HepG2 (cell line): ENCODE data around the gene KCNAB2. TPM values are rescaled to one million over a fixed set of nuclear protein-coding genes. Genes with fewer than 3 reads are reported as not detected.

Experiments
- ATAC-seq: fragments of 200-7000 bp; cut with Tn5 transposase; 3 replicates; pipeline ENCODE4 v1.9.1; 2020; ENCODE audit warnings: mild to moderate bottlenecking, moderate library complexity
- BruUV-seq: library from RNA; stranded (reverse); fragments of 400-500 nt; replicated peaks from 2 replicates; lab custom pipeline; 2021; lab: Mats Ljungman, UMichigan
- CTCF ChIA-PET: fragments of 300-600 bp; formaldehyde crosslinking; extraction: SDS; loops from one replicate; lab custom pipeline; 2021; ENCODE audit warnings: low total read pairs, inconsistent platforms, low intra/inter-chr PET ratio; lab: Yijun Ruan, JAX
- POLR2A ChIA-PET: fragments of 350-600 bp; sonication (Branson Sonifier 250); formaldehyde crosslinking; loops from one replicate; lab custom pipeline; 2020; ENCODE audit warnings: antibody characterized with exemption, inconsistent platforms; lab: Yijun Ruan, JAX
- DNase-seq: peaks from one replicate; pipeline ENCODE4 v3.0.0-alpha.2; 2015; ENCODE audit warnings: low spot score
- FAIRE-seq: peaks from 3 replicates; lab custom pipeline; 2011; peaks lifted over from hg19 to GRCh38; lab: Jason Lieb, UNC
- H2AFZ ChIP-seq: one replicate; pipeline ENCODE4 v1.6.1; 2011; ENCODE audit warnings: low read length, inconsistent platforms
- H3K27ac ChIP-seq: fragments of 300-600 bp; 3 replicates; pipeline ENCODE4 v1.8.0; 2011; ENCODE audit warnings: mixed run types, mild to moderate bottlenecking, mixed read lengths, low read length, inconsistent platforms; ENCODE audit not compliant: insufficient read depth; ENCODE audit errors: extremely low read length
- H3K27me3 ChIP-seq, 2 experiments: fragments of 200-600 bp in 1 of 2; 2 replicates in 1 of 2; 3 replicates in 1 of 2; pipeline versions ENCODE4 v1.6.0 to v1.8.0; 2011; ENCODE audit warnings: low read length in 2 of 2, mild to moderate bottlenecking in 2 of 2, moderate library complexity in 2 of 2, inconsistent platforms in 1 of 2; ENCODE audit not compliant: insufficient read depth in 2 of 2, control insufficient read depth in 1 of 2
- H3K36me3 ChIP-seq, 2 experiments: fragments of 200-600 bp in 1 of 2; replicated peaks in 1 of 2; 2 replicates in 1 of 2; 3 replicates in 1 of 2; pipeline versions ENCODE4 v1.5.1 to v1.8.0; 2011; ENCODE audit warnings: low read length in 2 of 2, inconsistent platforms in 1 of 2; ENCODE audit not compliant: insufficient read depth in 2 of 2, control insufficient read depth in 1 of 2
- H3K4me1 ChIP-seq: 2 replicates; pipeline ENCODE4 v1.5.1; 2012; ENCODE audit warnings: low read length, inconsistent platforms; ENCODE audit not compliant: insufficient read depth
- H3K4me2 ChIP-seq: 2 replicates; pipeline ENCODE4 v1.6.0; 2011; ENCODE audit warnings: low read depth, low read length, inconsistent platforms
- H3K4me3 ChIP-seq, 3 experiments: fragments of 200-600 bp in 1 of 3; sonication (generic), shearing (Covaris generic) in 1 of 3; replicated peaks in 1 of 3; 2 replicates each; pipeline ENCODE4 v1.5.1; 2011 to 2016; ENCODE audit warnings: low read length in 3 of 3, inconsistent platforms in 2 of 3, low read depth in 2 of 3, mild to moderate bottlenecking in 2 of 3, control low read depth in 1 of 3, mixed read lengths in 1 of 3; ENCODE audit not compliant: insufficient read depth in 1 of 3
- H3K79me2 ChIP-seq: one replicate; pipeline ENCODE4 v1.6.1; 2011; ENCODE audit warnings: low read length, inconsistent platforms; ENCODE audit not compliant: insufficient read depth
- H3K9ac ChIP-seq: 2 replicates; pipeline ENCODE4 v1.6.0; 2011; ENCODE audit warnings: mild to moderate bottlenecking, low read depth, low read length, inconsistent platforms; ENCODE audit not compliant: insufficient read depth
- H3K9me3 ChIP-seq: 2 replicates; pipeline ENCODE4 v1.5.1; 2012; ENCODE audit warnings: mild to moderate bottlenecking, low read length
- H4K20me1 ChIP-seq: 2 replicates; pipeline ENCODE4 v1.6.0; 2011; ENCODE audit warnings: inconsistent platforms, mild to moderate bottlenecking, low read length, moderate library complexity; ENCODE audit not compliant: insufficient read depth
- AGO1 ChIP-seq: fragments of 200-400 bp; formaldehyde crosslinking; IDR thresholded peaks from 2 replicates; pipeline ENCODE4 v1.6.1; 2017; ENCODE audit warnings: mild to moderate bottlenecking, low read depth, low read length, moderate library complexity; ENCODE audit not compliant: poor library complexity, severe bottlenecking
- AGO2 ChIP-seq: fragments of 200-400 bp; formaldehyde crosslinking; optimal IDR thresholded peaks from 2 replicates; pipeline ENCODE3; 2017; ENCODE audit warnings: mild to moderate bottlenecking, low read depth, low read length, moderate library complexity
- ATF7-NPFF ChIP-seq: sonication (generic); formaldehyde crosslinking; IDR thresholded peaks from 2 replicates; pipeline ENCODE4 v1.8.1; 2023; ENCODE audit warnings: mild to moderate bottlenecking, low read depth, missing genetic modification reagents, moderate library complexity
- CCAR2 ChIP-seq: fragments of 200-400 bp; formaldehyde crosslinking; optimal IDR thresholded peaks from 2 replicates; pipeline ENCODE3; 2018; ENCODE audit warnings: low read depth, mild to moderate bottlenecking, low read length, moderate library complexity
- KLF6 ChIP-seq: IDR thresholded peaks from 2 replicates; pipeline ENCODE4 v1.8.0; 2016; ENCODE audit warnings: missing biosample characterization, missing genetic modification reagents
- MED13 ChIP-seq: sonication (generic); formaldehyde crosslinking; IDR thresholded peaks from 2 replicates; pipeline ENCODE4 v1.5.0; 2020; ENCODE audit warnings: missing genetic modification reagents
- MTF1 ChIP-seq: sonication (generic); formaldehyde crosslinking; IDR thresholded peaks from 2 replicates; pipeline ENCODE4 v1.5.0; 2020; ENCODE audit warnings: missing genetic modification reagents
- PLRG1 ChIP-seq: fragments of 450-650 bp; conservative IDR thresholded peaks from 2 replicates; pipeline ENCODE4 v1.6.1; 2016
- SATB2 ChIP-seq: sonication (generic); formaldehyde crosslinking; IDR thresholded peaks from 2 replicates; pipeline ENCODE4 v1.5.0; 2020; ENCODE audit warnings: missing genetic modification reagents
- TBP ChIP-seq: sonication (generic); formaldehyde crosslinking; IDR thresholded peaks from 2 replicates; pipeline ENCODE4 v1.5.0; 2020; ENCODE audit warnings: missing genetic modification reagents
- ZBTB4 ChIP-seq: sonication (generic); formaldehyde crosslinking; IDR thresholded peaks from 2 replicates; pipeline ENCODE4 v1.4.0; 2020; ENCODE audit warnings: missing genetic modification reagents, mild to moderate bottlenecking, borderline replicate concordance
- ZMYM2 ChIP-seq: sonication (generic); formaldehyde crosslinking; IDR thresholded peaks from 2 replicates; pipeline ENCODE4 v1.8.0; 2022; ENCODE audit warnings: mild to moderate bottlenecking, missing genetic modification reagents
- ZMYM3 ChIP-seq: sonication (generic); formaldehyde crosslinking; IDR thresholded peaks from 2 replicates; pipeline ENCODE4 v1.5.1; 2020; ENCODE audit warnings: mild to moderate bottlenecking, missing genetic modification reagents
- ZNF33A ChIP-seq: sonication (generic); formaldehyde crosslinking; IDR thresholded peaks from 2 replicates; pipeline ENCODE4 v1.5.1; 2020; ENCODE audit warnings: missing genetic modification reagents, mild to moderate bottlenecking, moderate library complexity, borderline replicate concordance
- ZNF703 ChIP-seq: sonication (generic); formaldehyde crosslinking; IDR thresholded peaks from 2 replicates; pipeline ENCODE4 v1.5.1; 2020; ENCODE audit warnings: missing genetic modification reagents, mild to moderate bottlenecking, moderate library complexity, borderline replicate concordance
- ZNF710 ChIP-seq: sonication (generic); formaldehyde crosslinking; IDR thresholded peaks from 2 replicates; pipeline ENCODE4 v1.5.0; 2020; ENCODE audit warnings: mild to moderate bottlenecking, missing genetic modification reagents, borderline replicate concordance
- WGBS: methylation state at CpG from one replicate; pipeline ENCODE4 v1.1.6; 2017; ENCODE audit warnings: low lambda C conversion rate; 5-methylcytosine and 5-hydroxymethylcytosine counted together
- in situ Hi-C: cut with HindIII; loops from 2 replicates; pipeline ENCODE4 v1.10.0; 2017; ENCODE audit warnings: low pct_unique_long_range_greater_than_20kb; ENCODE audit not compliant: extremely low pct_ligation_motif_present
- intact Hi-C: fragments of 100-400 bp; cut with micrococcal nuclease; formaldehyde crosslinking; loops from one replicate; pipeline ENCODE4 v1.10.0; 2022; ENCODE audit not compliant: unreplicated experiment
- polyA plus RNA-seq, 8 experiments: library from polyadenylated mRNA; depleted of rRNA in 3 of 8; stranded (reverse) in 7 of 8; unstranded in 1 of 8; fragments of >200 nt; fragmentation: Illumina TruSeq in 4 of 8; extraction: Trizol in 4 of 8; gene quantifications; 2 replicates each; pipeline versions ENCODE4 v1.2.1 to v1.2.3, GENCODE V29; 2011 to 2016; ENCODE audit warnings: low read depth in 4 of 8, missing spikeins in 1 of 8, mixed read lengths in 1 of 8; ENCODE audit not compliant: insufficient read depth in 1 of 8
- total RNA-seq, 5 experiments: library from RNA; depleted of rRNA; stranded (reverse); fragments of >200 nt; fragmentation: Illumina TruSeq; extraction: Trizol; gene quantifications; 2 replicates each; pipeline ENCODE4 v1.2.3, GENCODE V29; 2016; ENCODE audit warnings: low read depth in 1 of 5
- TF ChIP-seq, protein P1 (sequence below): sonication (generic); formaldehyde crosslinking; IDR thresholded peaks from 2 replicates; pipeline ENCODE4 v1.9.0; 2022; ENCODE audit warnings: low read depth, missing genetic modification reagents
- TF ChIP-seq, protein P2 (sequence below): sonication (generic); formaldehyde crosslinking; IDR thresholded peaks from 2 replicates; pipeline ENCODE4 v1.8.1; 2023; ENCODE audit warnings: missing genetic modification reagents, mild to moderate bottlenecking, borderline replicate concordance

The KCNAB2 gene
- total and polyA plus RNA-seq, 2 of the 13 experiments (the other 11 are each of a cell fraction or from before 2014, with no cell fraction given): 6.2 to 8.8 TPM

- Histone ChIP-seq H3K27ac (no peak overlapping the region), H4K20me1 (no peaks in the 10 kb centered on the region), H3K4me3 (no peak overlapping the region), H3K4me2 (no peak overlapping the region), H3K36me3 (no peaks in the 10 kb centered on the region), H3K79me2 (no peaks in the 10 kb centered on the region), H3K9ac (no peak overlapping the region), H3K4me1 (peaks cover under 1% of the 10 kb centered on the region; the same call in 1 of the 2 replicates), H3K9me3 (no peaks in the 10 kb centered on the region), H2AFZ (no peak overlapping the region), H3K27me3 (no peaks in the 10 kb centered on the region; a peak in 1 of 5 replicates)
- POLR2A ChIA-PET: no interaction called here
- WGBS: 38% methylated on average over 14 of the region's 15 CpGs
- intact Hi-C loops: no loop called here
- no peak for DNase-seq
- ATAC-seq: no peak
- in situ Hi-C loops: no loop called here
- BruUV-seq: no TSS peak
- CTCF ChIA-PET: no interaction called here
- no peak for FAIRE-seq
- TF ChIP-seq, protein P1, sequence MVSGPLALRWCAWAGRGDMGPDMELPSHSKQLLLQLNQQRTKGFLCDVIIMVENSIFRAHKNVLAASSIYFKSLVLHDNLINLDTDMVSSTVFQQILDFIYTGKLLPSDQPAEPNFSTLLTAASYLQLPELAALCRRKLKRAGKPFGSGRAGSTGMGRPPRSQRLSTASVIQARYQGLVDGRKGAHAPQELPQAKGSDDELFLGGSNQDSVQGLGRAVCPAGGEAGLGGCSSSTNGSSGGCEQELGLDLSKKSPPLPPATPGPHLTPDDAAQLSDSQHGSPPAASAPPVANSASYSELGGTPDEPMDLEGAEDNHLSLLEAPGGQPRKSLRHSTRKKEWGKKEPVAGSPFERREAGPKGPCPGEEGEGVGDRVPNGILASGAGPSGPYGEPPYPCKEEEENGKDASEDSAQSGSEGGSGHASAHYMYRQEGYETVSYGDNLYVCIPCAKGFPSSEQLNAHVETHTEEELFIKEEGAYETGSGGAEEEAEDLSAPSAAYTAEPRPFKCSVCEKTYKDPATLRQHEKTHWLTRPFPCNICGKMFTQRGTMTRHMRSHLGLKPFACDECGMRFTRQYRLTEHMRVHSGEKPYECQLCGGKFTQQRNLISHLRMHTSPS (CRISPR knock-in tag): no peak
- TF ChIP-seq PLRG1 (no peak), ZNF710 (CRISPR knock-in tag) (no peak), AGO1 (no peak), ZNF703 (CRISPR knock-in tag) (no peak), CCAR2 (no peak), TBP (CRISPR knock-in tag) (no peak), AGO2 (no peak), SATB2 (no peak), ZMYM3 (CRISPR knock-in tag) (no peak), ZNF33A (no peak), ZBTB4 (CRISPR knock-in tag) (no peak), MED13 (CRISPR knock-in tag) (no peak), ATF7-NPFF (no peak), MTF1 (no peak), ZMYM2 (no peak), KLF6 (CRISPR knock-in tag) (no peak)
- TF ChIP-seq, protein P2, sequence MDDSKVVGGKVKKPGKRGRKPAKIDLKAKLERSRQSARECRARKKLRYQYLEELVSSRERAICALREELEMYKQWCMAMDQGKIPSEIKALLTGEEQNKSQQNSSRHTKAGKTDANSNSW (CRISPR knock-in tag): no peak
Measured at GRCh38 chr1:6019166-6019845, 26.4 kb upstream of the KCNAB2 start.
